Measurements from ENCODE around the gene ARMC7. TPM values are rescaled to one million over a fixed set of nuclear protein-coding genes. Genes with fewer than 3 reads are reported as not detected.
"Not testable (repeated sequence)": the region's sequence is repeated elsewhere in the genome, so short reads cannot be mapped to it uniquely, and the experiment has no call there.

Gene ARMC7
- total RNA-seq, 1 donor from 2014 or later, result 12.3 TPM

- no peak for DNase-seq (ENCODE audit: low read depth)
- TF ChIP-seq CTCF (conservative IDR thresholded peaks at IDR 0.05; ENCODE audit: low read depth, low read length), result no peak
- no peak overlapping the region for H3K4me3 ChIP-seq (ENCODE audit: low read depth, low read length)
These were observed 15.0 kb downstream of the ARMC7 start for GRCh38 chr17:75124819-75125162.

GRCh38 chr17:75125984-75126383 is 16.2 kb downstream of the ARMC7 start:
- no peak for TF ChIP-seq CTCF (conservative IDR thresholded peaks at IDR 0.05; ENCODE audit: low read depth, low read length)
- DNase-seq (ENCODE audit: low read depth), result no peak

GRCh38 chr17:75126954-75127353 is 17.2 kb downstream of the ARMC7 start:
- no peak for TF ChIP-seq CTCF (conservative IDR thresholded peaks at IDR 0.05; ENCODE audit: low read depth, low read length)
- no peak for DNase-seq (ENCODE audit: low read depth)
- no peak overlapping the region for H3K4me3 ChIP-seq (ENCODE audit: low read depth, low read length)

More at GRCh38 chr17:75125984-75126383, 16.2 kb downstream of the ARMC7 start:
- H3K4me3 ChIP-seq (ENCODE audit: low read depth, low read length), result no peak overlapping the region

GRCh38 chr17:75127936-75128335 is 18.2 kb downstream of the ARMC7 start:
- not testable (repeated sequence) for DNase-seq (ENCODE audit: low read depth)

GRCh38 chr17:75128694-75129505 is 19.1 kb downstream of the ARMC7 start:
- TF ChIP-seq CTCF (conservative IDR thresholded peaks at IDR 0.05; ENCODE audit: low read depth, low read length), result no peak
- no peak for DNase-seq (ENCODE audit: low read depth)
- no peak overlapping the region for H3K4me3 ChIP-seq (ENCODE audit: low read depth, low read length)

More at GRCh38 chr17:75127936-75128335, 18.2 kb downstream of the ARMC7 start:
- not testable (repeated sequence) for H3K4me3 ChIP-seq (ENCODE audit: low read depth, low read length)

- DNase-seq (ENCODE audit: low read depth), result no peak
- TF ChIP-seq CTCF (conservative IDR thresholded peaks at IDR 0.05; ENCODE audit: low read depth, low read length), result no peak
- H3K4me3 ChIP-seq (ENCODE audit: low read depth, low read length), result no peak overlapping the region
These were observed 19.8 kb downstream of the ARMC7 start for GRCh38 chr17:75129576-75129975.

- no peak for DNase-seq (ENCODE audit: low read depth)
- TF ChIP-seq CTCF (conservative IDR thresholded peaks at IDR 0.05; ENCODE audit: low read depth, low read length), result no peak
- peak overlapping the region; percentile 94 for H3K4me3 ChIP-seq (ENCODE audit: low read depth, low read length)
These were observed 20.4 kb downstream of the ARMC7 start for GRCh38 chr17:75130059-75130631.

Data from epithelial cell of proximal tubule (primary cell).